ENCODE results near the gene SLC17A8.
"Not testable (repeated sequence)": the region's sequence is repeated elsewhere in the genome, so short reads cannot be mapped to it uniquely, and the experiment has no call there.

SLC17A8 gene

GRCh38 chr12:100356644-100357223 lies at the start of gene SLC17A8:
TSS of gene SLC17A8 (plus strand) at chr12:100357074. CDS start at chr12:100357392, 318 bp downstream.
- Mint-ChIP-seq H3K27ac (no peak within 1 kb of the TSS), H3K27me3 (peaks cover 41% of the 10 kb centered on the region), H3K4me3 (no peak within 1 kb of the TSS), H3K4me1 (no peaks in the 10 kb centered on the region), H3K9me3 (no peaks in the 10 kb centered on the region), H3K36me3 (no peaks in the 10 kb centered on the region)
- peak; percentile 28 for ATAC-seq

GRCh38 chr12:100308138-100308537 lies 48.7 kb upstream of the SLC17A8 start:
- H3K27me3 Mint-ChIP-seq = not testable (repeated sequence)

GRCh38 chr12:100311317-100311716 lies 45.6 kb upstream of the SLC17A8 start:
- H3K27ac Mint-ChIP-seq = no peak overlapping the region
- H3K4me1 Mint-ChIP-seq = no peaks in the 10 kb centered on the region
- H3K4me3 Mint-ChIP-seq = no peak overlapping the region
- H3K27me3 Mint-ChIP-seq = no peaks in the 10 kb centered on the region
- no peak for ATAC-seq
- peaks cover 6% of the 10 kb centered on the region for H3K9me3 Mint-ChIP-seq
- peaks cover 53% of the 10 kb centered on the region for H3K36me3 Mint-ChIP-seq

More at GRCh38 chr12:100308138-100308537, 48.7 kb upstream of the SLC17A8 start:
- H3K9me3 Mint-ChIP-seq = peaks cover 15% of the 10 kb centered on the region
- not testable (repeated sequence) for H3K4me3 Mint-ChIP-seq, H3K4me1 Mint-ChIP-seq, ATAC-seq, H3K27ac Mint-ChIP-seq
- peaks cover 72% of the 10 kb centered on the region for H3K36me3 Mint-ChIP-seq

- Mint-ChIP-seq H3K9me3 (no peaks in the 10 kb centered on the region), H3K27ac (no peak overlapping the region), H3K27me3 (no peaks in the 10 kb centered on the region), H3K36me3 (peaks cover 48% of the 10 kb centered on the region), H3K4me1 (no peaks in the 10 kb centered on the region), H3K4me3 (no peak overlapping the region)
- no peak for ATAC-seq
These were observed 39.5 kb upstream of the SLC17A8 start for GRCh38 chr12:100317371-100317770.

- peaks cover 6% of the 10 kb centered on the region for H3K4me1 Mint-ChIP-seq
- H3K4me3 Mint-ChIP-seq = no peak overlapping the region
- peaks cover 30% of the 10 kb centered on the region for H3K36me3 Mint-ChIP-seq
- no peak for ATAC-seq
- no peaks in the 10 kb centered on the region for H3K27me3 Mint-ChIP-seq
- no peak overlapping the region for H3K27ac Mint-ChIP-seq
- H3K9me3 Mint-ChIP-seq = no peaks in the 10 kb centered on the region
These were observed 32.4 kb upstream of the SLC17A8 start for GRCh38 chr12:100324498-100324897.

- no peaks in the 10 kb centered on the region for H3K9me3 Mint-ChIP-seq
- H3K27me3 Mint-ChIP-seq = no peaks in the 10 kb centered on the region
- peaks cover 18% of the 10 kb centered on the region for H3K4me1 Mint-ChIP-seq
- H3K27ac Mint-ChIP-seq = no peak overlapping the region
- peaks cover 42% of the 10 kb centered on the region for H3K36me3 Mint-ChIP-seq
- ATAC-seq = no peak
- no peak overlapping the region for H3K4me3 Mint-ChIP-seq
These were observed 30.7 kb upstream of the SLC17A8 start for GRCh38 chr12:100326208-100326607.

GRCh38 chr12:100329800-100330199 lies 27.1 kb upstream of the SLC17A8 start:
- no peaks in the 10 kb centered on the region for H3K27me3 Mint-ChIP-seq
- H3K36me3 Mint-ChIP-seq = peaks cover 62% of the 10 kb centered on the region
- no peaks in the 10 kb centered on the region for H3K9me3 Mint-ChIP-seq
- no peak overlapping the region for H3K4me3 Mint-ChIP-seq
- peak; percentile 94 for ATAC-seq
- peaks cover 18% of the 10 kb centered on the region for H3K4me1 Mint-ChIP-seq
- H3K27ac Mint-ChIP-seq = peak overlapping the region; percentile 70

GRCh38 chr12:100331871-100332270 lies 25.0 kb upstream of the SLC17A8 start:
- no peaks in the 10 kb centered on the region for H3K9me3 Mint-ChIP-seq
- H3K4me1 Mint-ChIP-seq = peaks cover 18% of the 10 kb centered on the region
- H3K36me3 Mint-ChIP-seq = peaks cover 79% of the 10 kb centered on the region
- H3K27ac Mint-ChIP-seq = no peak overlapping the region
- ATAC-seq = no peak
- no peaks in the 10 kb centered on the region for H3K27me3 Mint-ChIP-seq
- H3K4me3 Mint-ChIP-seq = no peak overlapping the region

- H3K4me1 Mint-ChIP-seq = peaks cover 18% of the 10 kb centered on the region
- no peaks in the 10 kb centered on the region for H3K9me3 Mint-ChIP-seq
- H3K36me3 Mint-ChIP-seq = peaks cover 79% of the 10 kb centered on the region
- no peak overlapping the region for H3K4me3 Mint-ChIP-seq
- no peak for ATAC-seq
- no peaks in the 10 kb centered on the region for H3K27me3 Mint-ChIP-seq
- no peak overlapping the region for H3K27ac Mint-ChIP-seq
These were observed 24.0 kb upstream of the SLC17A8 start for GRCh38 chr12:100332852-100333251.

GRCh38 chr12:100337299-100337698 lies 19.6 kb upstream of the SLC17A8 start:
- ATAC-seq = no peak
- Mint-ChIP-seq H3K27ac (no peak overlapping the region), H3K27me3 (no peaks in the 10 kb centered on the region), H3K4me1 (no peaks in the 10 kb centered on the region), H3K36me3 (peaks cover 48% of the 10 kb centered on the region), H3K4me3 (no peak overlapping the region), H3K9me3 (peaks cover under 1% of the 10 kb centered on the region)

- Mint-ChIP-seq H3K27ac (no peak overlapping the region), H3K27me3 (no peaks in the 10 kb centered on the region), H3K4me3 (no peak overlapping the region), H3K9me3 (peaks cover 4% of the 10 kb centered on the region), H3K4me1 (no peaks in the 10 kb centered on the region), H3K36me3 (peaks cover 48% of the 10 kb centered on the region)
- ATAC-seq = no peak
These were observed 19.1 kb upstream of the SLC17A8 start for GRCh38 chr12:100337727-100338126.

GRCh38 chr12:100339071-100339470 lies 17.8 kb upstream of the SLC17A8 start:
- no peak overlapping the region for H3K4me3 Mint-ChIP-seq
- H3K27me3 Mint-ChIP-seq = no peaks in the 10 kb centered on the region
- peaks cover 43% of the 10 kb centered on the region for H3K36me3 Mint-ChIP-seq
- no peak overlapping the region for H3K27ac Mint-ChIP-seq
- no peak for ATAC-seq
- H3K9me3 Mint-ChIP-seq = peaks cover 4% of the 10 kb centered on the region
- H3K4me1 Mint-ChIP-seq = no peaks in the 10 kb centered on the region

- H3K4me1 Mint-ChIP-seq, ATAC-seq, H3K9me3 Mint-ChIP-seq, H3K27me3 Mint-ChIP-seq, H3K4me3 Mint-ChIP-seq, H3K27ac Mint-ChIP-seq: not testable (repeated sequence)
- peaks cover 19% of the 10 kb centered on the region for H3K36me3 Mint-ChIP-seq
These were observed 14.0 kb upstream of the SLC17A8 start for GRCh38 chr12:100342897-100343296.

- H3K27me3 Mint-ChIP-seq = not testable (repeated sequence)
These were observed 12.5 kb upstream of the SLC17A8 start for GRCh38 chr12:100344351-100344750.

GRCh38 chr12:100345020-100345767 lies 11.7 kb upstream of the SLC17A8 start:
- peaks cover 11% of the 10 kb centered on the region for H3K36me3 Mint-ChIP-seq
- no peaks in the 10 kb centered on the region for H3K27me3 Mint-ChIP-seq
- H3K4me3 Mint-ChIP-seq = no peak overlapping the region
- no peak overlapping the region for H3K27ac Mint-ChIP-seq
- ATAC-seq = no peak
- peaks cover 4% of the 10 kb centered on the region for H3K9me3 Mint-ChIP-seq
- H3K4me1 Mint-ChIP-seq = no peaks in the 10 kb centered on the region

More at GRCh38 chr12:100344351-100344750, 12.5 kb upstream of the SLC17A8 start:
- H3K27ac Mint-ChIP-seq, H3K9me3 Mint-ChIP-seq, H3K4me1 Mint-ChIP-seq, ATAC-seq, H3K4me3 Mint-ChIP-seq: not testable (repeated sequence)
- peaks cover 11% of the 10 kb centered on the region for H3K36me3 Mint-ChIP-seq

- H3K36me3 Mint-ChIP-seq = peaks cover 11% of the 10 kb centered on the region
- H3K27me3 Mint-ChIP-seq = no peaks in the 10 kb centered on the region
- no peak overlapping the region for H3K27ac Mint-ChIP-seq
- H3K9me3 Mint-ChIP-seq = peaks cover 4% of the 10 kb centered on the region
- no peak for ATAC-seq
- no peak overlapping the region for H3K4me3 Mint-ChIP-seq
- H3K4me1 Mint-ChIP-seq = no peaks in the 10 kb centered on the region
These were observed 10.2 kb upstream of the SLC17A8 start for GRCh38 chr12:100346660-100347059.

Measured in stimulated activated memory B cell treated with anti-CD40 and anti-IgM and Interleukin-4, amounts not matched to agents 10 μg/mL and 1 μg/mL and 100 μg/mL, for 72 hours (primary cell).